C1 segment of cervical spinal cord (tissue), 14 donors: ENCODE results near the gene BPI.
"Not testable (repeated sequence)": the region's sequence is repeated elsewhere in the genome, so short reads cannot be mapped to it uniquely, and the experiment has no call there.

Experiments used
- DNase-seq, 14 donors: peaks; one replicate each; lab custom pipeline; 2025; lab: John Stamatoyannopoulos, UW

BPI gene

GRCh38 chr20:38358556-38358955, 54.6 kb downstream of the BPI start:
- no peak for DNase-seq

GRCh38 chr20:38363004-38363747, 59.2 kb downstream of the BPI start:
- DNase-seq, result no peak

GRCh38 chr20:38369389-38369788, 65.4 kb downstream of the BPI start:
- no peak for DNase-seq

- DNase-seq, result no peak
Observed at GRCh38 chr20:38372806-38373205, 68.8 kb downstream of the BPI start.

GRCh38 chr20:38373231-38373867, 69.4 kb downstream of the BPI start:
- no peak for DNase-seq

GRCh38 chr20:38373898-38374297, 69.9 kb downstream of the BPI start:
- DNase-seq, result no peak

- DNase-seq, result peak in 1 of 14 donors; percentile 16
Observed at GRCh38 chr20:38377039-38377685, 73.2 kb downstream of the BPI start.

- not testable (repeated sequence) for DNase-seq
Observed at GRCh38 chr20:38377838-38378237, 73.9 kb downstream of the BPI start.

GRCh38 chr20:38383147-38383546, 79.2 kb downstream of the BPI start:
- no peak for DNase-seq

- DNase-seq, result no peak
Observed at GRCh38 chr20:38386004-38386403, 82.0 kb downstream of the BPI start.

- DNase-seq, result no peak
Observed at GRCh38 chr20:38386851-38387250, 82.9 kb downstream of the BPI start.
